Caco-2 (cell line): Measurements from ENCODE around the gene CTDSPL2. TPM values are rescaled to one million over a fixed set of nuclear protein-coding genes. Genes with fewer than 3 reads are reported as not detected.

ENCODE experiments used
- BruUV-seq: library from RNA; stranded (reverse); fragments of 400-500 nt; replicated peaks from 2 replicates; lab custom pipeline; 2021; lab: Mats Ljungman, UMichigan
- CTCF ChIA-PET: fragments of 300-600 bp; sonication (Branson Sonifier 250); formaldehyde crosslinking; loops from one replicate; lab custom pipeline; 2022; ENCODE audit warnings: antibody characterized with exemption; lab: Charles Lee
- POLR2A ChIA-PET: fragments of 300-600 bp; sonication (Branson Sonifier 250); formaldehyde crosslinking; loops from one replicate; lab custom pipeline; 2022; ENCODE audit warnings: antibody characterized with exemption; lab: Charles Lee
- DNase-seq, 2 experiments: peaks; one replicate each; pipeline versions ENCODE4 v3.0.0 to v3.0.0-alpha.2; 2020 to 2022
- H3K27me3 ChIP-seq: replicated peaks from 2 replicates; pipeline ENCODE4 v1.6.0; 2011; ENCODE audit warnings: low read length; ENCODE audit not compliant: control insufficient read depth, insufficient read depth
- H3K36me3 ChIP-seq: 2 replicates; pipeline ENCODE4 v1.5.1; 2011; ENCODE audit warnings: low read length; ENCODE audit not compliant: control insufficient read depth, insufficient read depth
- H3K4me1 ChIP-seq: fragments of 250-450 bp; sonication (Bioruptor Pico); 2 replicates; pipeline ENCODE4 v1.5.1; 2020; ENCODE audit warnings: mild to moderate bottlenecking
- H3K4me3 ChIP-seq: 2 replicates; pipeline ENCODE4 v1.5.1; 2011; ENCODE audit warnings: low read depth, mild to moderate bottlenecking, control low read depth, low read length
- H3K9me3 ChIP-seq: fragments of 250-450 bp; sonication (Bioruptor Pico); 2 replicates; pipeline ENCODE4 v1.5.1; 2020; ENCODE audit warnings: mild to moderate bottlenecking, moderate library complexity
- H3K27ac Mint-ChIP-seq: one replicate; pipeline ENCODE4 v1.8.0; 2022; ENCODE audit warnings: mixed read lengths; ENCODE audit not compliant: unreplicated experiment
- H3K27me3 Mint-ChIP-seq: one replicate; pipeline ENCODE4 v1.8.0; 2022; ENCODE audit warnings: mixed read lengths; ENCODE audit not compliant: insufficient read depth, unreplicated experiment
- H3K36me3 Mint-ChIP-seq: one replicate; pipeline ENCODE4 v1.8.0; 2022; ENCODE audit warnings: mild to moderate bottlenecking, mixed read lengths; ENCODE audit not compliant: insufficient read depth, unreplicated experiment
- H3K4me1 Mint-ChIP-seq: one replicate; pipeline ENCODE4 v1.8.0; 2022; ENCODE audit warnings: low read depth, mixed read lengths; ENCODE audit not compliant: unreplicated experiment
- H3K4me3 Mint-ChIP-seq: one replicate; pipeline ENCODE4 v1.8.0; 2022; ENCODE audit warnings: mild to moderate bottlenecking, moderate library complexity, mixed read lengths; ENCODE audit not compliant: unreplicated experiment
- H3K9me3 Mint-ChIP-seq: one replicate; pipeline ENCODE4 v1.8.0; 2022; ENCODE audit warnings: mixed read lengths; ENCODE audit not compliant: unreplicated experiment
- CTCF ChIP-seq, 2 experiments: fragments of 200-600 bp in 1 of 2; IDR thresholded peaks; 1 replicate in 1 of 2; 2 replicates in 1 of 2; pipeline versions ENCODE4 v1.5.1 to v1.8.0; 2011 to 2022; ENCODE audit warnings: antibody characterized with exemption in 1 of 2, control low read depth in 1 of 2, inconsistent platforms in 1 of 2, low read depth in 1 of 2, low read length in 1 of 2, mild to moderate bottlenecking in 1 of 2, moderate library complexity in 1 of 2; ENCODE audit not compliant: insufficient read depth in 1 of 2, severe bottlenecking in 1 of 2, unreplicated experiment in 1 of 2
- intact Hi-C: fragments of 100-400 bp; cut with micrococcal nuclease; formaldehyde crosslinking; loops from one replicate; pipeline ENCODE4 v1.10.0; 2022; ENCODE audit not compliant: unreplicated experiment
- total RNA-seq: library from RNA; stranded (reverse); gene quantifications from 2 replicates; pipeline ENCODE4 v1.2.3, GENCODE V29; 2022

The CTDSPL2 gene
- total RNA-seq, 1 experiment from 2014 or later, result 60.8 TPM

GRCh38 chr15:44569316-44569715 lies 141.9 kb downstream of the CTDSPL2 start:
- DNase-seq, result no peak
- Mint-ChIP-seq H3K4me3 (no peak overlapping the region), H3K27ac (no peak overlapping the region), H3K9me3 (no peaks in the 10 kb centered on the region), H3K36me3 (peaks cover 64% of the 10 kb centered on the region), H3K27me3 (no peaks in the 10 kb centered on the region), H3K4me1 (no peaks in the 10 kb centered on the region)
- ChIA-PET CTCF (no interaction called here), POLR2A (no interaction called here)
- Histone ChIP-seq H3K4me3 (no peak overlapping the region), H3K4me1 (no peaks in the 10 kb centered on the region), H3K27me3 (no peaks in the 10 kb centered on the region), H3K36me3 (peaks cover 13% of the 10 kb centered on the region), H3K9me3 (no peaks in the 10 kb centered on the region)
- TF ChIP-seq CTCF (IDR thresholded peaks at IDR 0.05; ENCODE audit: insufficient read depth in 1 of 2, low read depth in 1 of 2, low read length in 1 of 2, severe bottlenecking in 1 of 2, unreplicated experiment in 1 of 2), result no peak
- intact Hi-C loops, result no loop called here
- no TSS peak for BruUV-seq

DNA sequence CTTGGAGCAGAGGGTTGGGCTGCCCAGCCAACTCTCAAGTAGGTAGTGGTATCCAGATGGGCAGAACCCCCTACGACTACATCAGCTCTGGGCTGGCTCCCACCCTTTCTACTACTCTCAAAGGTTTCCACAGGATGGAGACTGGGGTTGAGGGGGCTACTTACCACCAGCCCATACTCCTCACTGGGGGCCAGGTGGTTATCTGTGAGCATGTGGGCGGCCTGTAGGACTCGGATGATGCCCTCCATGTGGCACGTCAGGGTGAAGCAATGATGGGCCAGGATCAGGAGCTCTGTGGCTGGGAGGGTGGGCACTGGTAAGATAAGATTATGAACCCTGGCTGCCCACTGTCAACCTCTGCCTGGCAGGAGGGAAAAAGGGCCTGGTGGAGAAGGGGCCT lies 142.9 kb downstream of the CTDSPL2 start:
- H3K36me3 Mint-ChIP-seq, result peaks cover 64% of the 10 kb centered on the region

DNA sequence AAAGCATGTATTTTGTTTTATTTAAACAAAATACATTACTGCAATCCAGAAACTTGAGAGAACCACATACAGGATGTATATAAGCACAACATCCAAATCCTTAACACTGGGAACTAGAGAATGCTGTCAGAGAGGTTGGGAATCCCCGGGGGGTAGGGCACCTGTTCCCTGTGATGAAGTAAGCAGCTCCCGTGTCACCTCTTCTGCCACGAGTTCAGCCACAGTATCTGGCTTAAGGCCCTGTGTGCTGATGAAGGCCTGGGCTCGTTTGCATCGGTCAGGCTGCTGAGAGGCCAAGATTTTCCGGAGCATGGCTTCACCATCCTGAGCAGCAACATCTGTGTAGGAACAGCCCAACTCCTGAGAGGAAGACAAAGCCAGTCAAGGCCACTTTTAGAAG lies 146.0 kb downstream of the CTDSPL2 start:
- Mint-ChIP-seq H3K36me3 (peaks cover 42% of the 10 kb centered on the region), H3K9me3 (no peaks in the 10 kb centered on the region), H3K27ac (no peak overlapping the region), H3K4me1 (no peaks in the 10 kb centered on the region), H3K27me3 (no peaks in the 10 kb centered on the region), H3K4me3 (no peak overlapping the region)
- no peak for TF ChIP-seq CTCF (IDR thresholded peaks at IDR 0.05; ENCODE audit: insufficient read depth in 1 of 2, low read depth in 1 of 2, low read length in 1 of 2, severe bottlenecking in 1 of 2, unreplicated experiment in 1 of 2)
- Histone ChIP-seq H3K4me1 (no peaks in the 10 kb centered on the region), H3K27me3 (no peaks in the 10 kb centered on the region), H3K9me3 (no peaks in the 10 kb centered on the region), H3K4me3 (no peak overlapping the region), H3K36me3 (no peaks in the 10 kb centered on the region; the same call in 1 of the 2 replicates)
- intact Hi-C loops, result no loop called here
- POLR2A ChIA-PET, result interaction anchor here (0.6 kb wide), 1 partner anchor 30 kb away, joined by 3 read pairs; no protein-coding TSS in a partner anchor
- BruUV-seq, result no TSS peak
- DNase-seq, result no peak
- CTCF ChIA-PET, result no interaction called here

More for the DNA sequence above, 142.9 kb downstream of the CTDSPL2 start:
- intact Hi-C loops, result no loop called here
- H3K4me1 ChIP-seq, result no peaks in the 10 kb centered on the region
- Mint-ChIP-seq H3K9me3 (no peaks in the 10 kb centered on the region), H3K4me3 (no peak overlapping the region), H3K27me3 (no peaks in the 10 kb centered on the region), H3K27ac (no peak overlapping the region), H3K4me1 (no peaks in the 10 kb centered on the region)
- no peak for DNase-seq
- H3K27me3 ChIP-seq, result no peaks in the 10 kb centered on the region
- no peak for TF ChIP-seq CTCF (IDR thresholded peaks at IDR 0.05; ENCODE audit: insufficient read depth in 1 of 2, low read depth in 1 of 2, low read length in 1 of 2, severe bottlenecking in 1 of 2, unreplicated experiment in 1 of 2)
- BruUV-seq, result no TSS peak
- H3K36me3 ChIP-seq, result peaks cover 8% of the 10 kb centered on the region
- no peak overlapping the region for H3K4me3 ChIP-seq
- ChIA-PET POLR2A (no interaction called here), CTCF (no interaction called here)
- H3K9me3 ChIP-seq, result no peaks in the 10 kb centered on the region
